Activated naive CD4-positive, alpha-beta T cell treated with Interleukin-2 at 50 U/mL for 16 hours (primary cell): Measurements from ENCODE around the gene C1orf159.

Experiments used
- DNase-seq: peaks from one replicate; pipeline ENCODE4 v3.0.0-alpha.2; 2020

Gene C1orf159

GRCh38 chr1:1049318-1050165 lies 66.3 kb downstream of the C1orf159 start:
- no peak for DNase-seq

GRCh38 chr1:1048765-1049164 lies 67.1 kb downstream of the C1orf159 start:
- no peak for DNase-seq

GRCh38 chr1:1047963-1048362 lies 67.9 kb downstream of the C1orf159 start:
- DNase-seq = no peak

- DNase-seq = no peak
These were observed 68.5 kb downstream of the C1orf159 start for GRCh38 chr1:1047407-1047806.

GRCh38 chr1:1046767-1047166 lies 69.1 kb downstream of the C1orf159 start:
- no peak for DNase-seq

- DNase-seq = no peak
These were observed 69.6 kb downstream of the C1orf159 start for GRCh38 chr1:1046243-1046642.

GRCh38 chr1:1045129-1045528 lies 70.8 kb downstream of the C1orf159 start:
- DNase-seq = no peak

GRCh38 chr1:1044455-1045078 lies 71.3 kb downstream of the C1orf159 start:
- DNase-seq = no peak

GRCh38 chr1:1043921-1044320 lies 72.0 kb downstream of the C1orf159 start:
- no peak for DNase-seq

- no peak for DNase-seq
These were observed 72.5 kb downstream of the C1orf159 start for GRCh38 chr1:1043411-1043810.

GRCh38 chr1:1042835-1043234 lies 73.1 kb downstream of the C1orf159 start:
- DNase-seq = no peak

- DNase-seq = no peak
These were observed 74.0 kb downstream of the C1orf159 start for GRCh38 chr1:1041873-1042272.

GRCh38 chr1:1041092-1041523 lies 74.8 kb downstream of the C1orf159 start:
- no peak for DNase-seq

GRCh38 chr1:1040004-1040991 lies 75.6 kb downstream of the C1orf159 start:
- peak; percentile 73 for DNase-seq

GRCh38 chr1:1039145-1039910 lies 76.6 kb downstream of the C1orf159 start:
- DNase-seq = no peak

GRCh38 chr1:1038694-1039093 lies 77.2 kb downstream of the C1orf159 start:
- DNase-seq = no peak

GRCh38 chr1:1037366-1038327 lies 78.2 kb downstream of the C1orf159 start:
- no peak for DNase-seq

GRCh38 chr1:1035291-1035943 lies 80.5 kb downstream of the C1orf159 start:
- DNase-seq = no peak

- no peak for DNase-seq
These were observed 81.5 kb downstream of the C1orf159 start for GRCh38 chr1:1034439-1034781.

- DNase-seq = no peak
These were observed 82.0 kb downstream of the C1orf159 start for GRCh38 chr1:1033731-1034438.
